ENCODE measurements around the gene WDR3. TPM values are rescaled to one million over a fixed set of nuclear protein-coding genes. Genes with fewer than 3 reads are reported as not detected.
"Not testable (repeated sequence)": the region's sequence is repeated elsewhere in the genome, so short reads cannot be mapped to it uniquely, and the experiment has no call there.

The WDR3 gene
- total RNA-seq, 4 donors from 2014 or later, result 1.1 to 6.8 (median 2.7) TPM

GRCh38 chr1:117919376-117919775, 10.2 kb upstream of the WDR3 start:
- intact Hi-C loops (cut with DNase I; ENCODE audit: low total_unique reads), result no loop called here
- H3K27me3 ChIP-seq, result no peaks in the 10 kb centered on the region
- TF ChIP-seq POLR2AphosphoS5 (IDR thresholded peaks at IDR 0.05), result no peak
- no peak for TF ChIP-seq EP300 (IDR thresholded peaks at IDR 0.05; ENCODE audit: low read depth)
- no peak for TF ChIP-seq CTCF (IDR thresholded peaks at IDR 0.05)
- TF ChIP-seq POLR2A (IDR thresholded peaks at IDR 0.05), result no peak
- in situ Hi-C loops (cut with MboI; ENCODE audit: low pct_ligation_motif_present in 1 of 4, low pct_unique_long_range_greater_than_20kb in 1 of 4, low sequenced_read_pairs in 3 of 4), result loop anchor here in 1 of 4 donors (25.0 kb wide), 1 partner anchor 807 kb away; the partner anchor contains the start of gene TRIM45
- H3K4me1 ChIP-seq, result no peaks in the 10 kb centered on the region
- H3K36me3 ChIP-seq, result peaks cover 0 to 41% (median 16%) of the 10 kb centered on the region in 4 donors
- H3K27ac ChIP-seq, result no peak overlapping the region
- no peaks in the 10 kb centered on the region for H3K9me3 ChIP-seq
- DNase-seq, result no peak
- H3K4me3 ChIP-seq, result no peak overlapping the region

- 88 to 91% methylated on average over 2 of the region's 2 CpGs for WGBS, 2 donors (ENCODE audit: low coverage in 1 of 2)
Observed at GRCh38 chr1:117921991-117922390, 7.5 kb upstream of the WDR3 start.

GRCh38 chr1:117922717-117923116, 6.8 kb upstream of the WDR3 start:
- H3K27me3 ChIP-seq; H3K4me3 ChIP-seq; DNase-seq; H3K27ac ChIP-seq; intact Hi-C loops (cut with DNase I; ENCODE audit: low total_unique reads); H3K9me3 ChIP-seq: not testable (repeated sequence)
- Histone ChIP-seq H3K36me3 (peaks cover 0 to 17% (median 7%) of the 10 kb centered on the region in 4 donors), H3K4me1 (peaks cover 0 to 14% (median 2%) of the 10 kb centered on the region in 4 donors)
- in situ Hi-C loops (cut with MboI; ENCODE audit: low pct_ligation_motif_present in 1 of 4, low pct_unique_long_range_greater_than_20kb in 1 of 4, low sequenced_read_pairs in 3 of 4), result loop anchor here in 1 of 4 donors (25.0 kb wide), 1 partner anchor 810 kb away; the partner anchor contains the start of gene TRIM45
- 90 to 100% methylated on average over 1 to 7 of the region's 7 CpGs for WGBS, 2 donors (ENCODE audit: low coverage in 1 of 2)

More at GRCh38 chr1:117921991-117922390, 7.5 kb upstream of the WDR3 start:
- Histone ChIP-seq H3K9me3 (no peaks in the 10 kb centered on the region), H3K36me3 (peaks cover 0 to 22% (median 11%) of the 10 kb centered on the region in 4 donors), H3K4me1 (peaks cover 0 to 12% (median 0%) of the 10 kb centered on the region in 4 donors), H3K27me3 (no peaks in the 10 kb centered on the region), H3K27ac (no peak overlapping the region), H3K4me3 (no peak overlapping the region)
- TF ChIP-seq EP300 (IDR thresholded peaks at IDR 0.05; ENCODE audit: low read depth) (no peak), CTCF (IDR thresholded peaks at IDR 0.05) (no peak), POLR2A (IDR thresholded peaks at IDR 0.05) (no peak)
- no peak for DNase-seq
- intact Hi-C loops (cut with DNase I; ENCODE audit: low total_unique reads) (no loop called here), in situ Hi-C loops (cut with MboI; ENCODE audit: low pct_ligation_motif_present in 1 of 4, low pct_unique_long_range_greater_than_20kb in 1 of 4, low sequenced_read_pairs in 3 of 4) (loop anchor here in 1 of 4 donors (25.0 kb wide), 1 partner anchor 810 kb away; the partner anchor contains the start of gene TRIM45)

GRCh38 chr1:117925981-117926380, 3.6 kb upstream of the WDR3 start:
- no peak overlapping the region for H3K4me3 ChIP-seq
- H3K27ac ChIP-seq, result no peak overlapping the region
- no peaks in the 10 kb centered on the region for H3K36me3 ChIP-seq
- DNase-seq, result no peak
- no peaks in the 10 kb centered on the region for H3K27me3 ChIP-seq
- peaks cover 10 to 33% (median 21%) of the 10 kb centered on the region in 4 donors for H3K4me1 ChIP-seq
- intact Hi-C loops (cut with DNase I; ENCODE audit: low total_unique reads), result no loop called here
- no peaks in the 10 kb centered on the region for H3K9me3 ChIP-seq
- 85 to 89% methylated on average over 2 to 3 of the region's 3 CpGs for WGBS, 2 donors (ENCODE audit: low coverage in 1 of 2)
- in situ Hi-C loops (cut with MboI; ENCODE audit: low pct_ligation_motif_present in 1 of 4, low pct_unique_long_range_greater_than_20kb in 1 of 4, low sequenced_read_pairs in 3 of 4), result no loop called here
- TF ChIP-seq CTCF (IDR thresholded peaks at IDR 0.05), result no peak
- no peak for TF ChIP-seq POLR2A (IDR thresholded peaks at IDR 0.05)
- TF ChIP-seq POLR2AphosphoS5 (IDR thresholded peaks at IDR 0.05), result no peak
- TF ChIP-seq EP300 (IDR thresholded peaks at IDR 0.05; ENCODE audit: low read depth), result no peak

- Histone ChIP-seq H3K27me3 (no peaks in the 10 kb centered on the region), H3K36me3 (no peaks in the 10 kb centered on the region), H3K27ac (peak overlapping the region; percentile 87 to 96 (median 93)), H3K9me3 (no peaks in the 10 kb centered on the region), H3K4me3 (peak overlapping the region; percentile 76 to 90 (median 88)), H3K4me1 (peaks cover 16 to 46% (median 25%) of the 10 kb centered on the region in 4 donors)
- DNase-seq, result peak; percentile 67
- intact Hi-C loops (cut with DNase I; ENCODE audit: low total_unique reads) (no loop called here), in situ Hi-C loops (cut with MboI; ENCODE audit: low pct_ligation_motif_present in 1 of 4, low pct_unique_long_range_greater_than_20kb in 1 of 4, low sequenced_read_pairs in 3 of 4) (no loop called here)
- WGBS, 2 donors (ENCODE audit: low coverage in 1 of 2), result 1 to 20% methylated on average over 2 to 20 of the region's 24 CpGs
- TF ChIP-seq POLR2AphosphoS5 (IDR thresholded peaks at IDR 0.05) (peak; percentile 62 to 75 (median 70)), CTCF (IDR thresholded peaks at IDR 0.05) (peak in 1 of 5 experiments; percentile 19), POLR2A (IDR thresholded peaks at IDR 0.05) (no peak), EP300 (IDR thresholded peaks at IDR 0.05; ENCODE audit: low read depth) (no peak)
Observed at GRCh38 chr1:117928881-117929342, 627 bp upstream of the WDR3 start.

All from transverse colon (tissue), 4 donors.